HepG2 (cell line): Measurements from ENCODE around the gene CSF1R. TPM values are rescaled to one million over a fixed set of nuclear protein-coding genes. Genes with fewer than 3 reads are reported as not detected.

ENCODE experiments used
- ELK4 ChIP-seq: sonication (generic); formaldehyde crosslinking; IDR thresholded peaks from 2 replicates; pipeline ENCODE4 v1.9.0; 2021; ENCODE audit warnings: missing genetic modification reagents, borderline replicate concordance
- FLYWCH1 ChIP-seq: sonication (generic); formaldehyde crosslinking; IDR thresholded peaks from 2 replicates; pipeline ENCODE4 v1.8.1; 2023; ENCODE audit warnings: mild to moderate bottlenecking, missing genetic modification reagents
- HHEX ChIP-seq: IDR thresholded peaks from 2 replicates; pipeline ENCODE4 v1.6.1; 2016; ENCODE audit warnings: control low read depth
- MBD4 ChIP-seq: IDR thresholded peaks from 2 replicates; pipeline ENCODE4 v1.6.1; 2012; ENCODE audit warnings: low read length, inconsistent platforms, borderline replicate concordance
- NFE2L2 ChIP-seq: fragments of 150-350 bp; IDR thresholded peaks from 2 replicates; pipeline ENCODE4 v1.6.1; 2014; ENCODE audit warnings: low read length
- POLR2G ChIP-seq: fragments of 200-400 bp; formaldehyde crosslinking; IDR thresholded peaks from 2 replicates; pipeline ENCODE4 v1.6.1; 2018; ENCODE audit warnings: mild to moderate bottlenecking, low read depth, low read length, moderate library complexity
- RBFOX2 ChIP-seq: fragments of 200-400 bp; formaldehyde crosslinking; IDR thresholded peaks from 2 replicates; pipeline ENCODE4 v1.6.1; 2017; ENCODE audit warnings: low read depth, mild to moderate bottlenecking, low read length
- RBM39 ChIP-seq: fragments of 200-400 bp; formaldehyde crosslinking; IDR thresholded peaks from one replicate; pipeline ENCODE4 v1.6.1; 2018; ENCODE audit warnings: antibody characterized with exemption, mild to moderate bottlenecking, low read depth, low read length; ENCODE audit not compliant: poor library complexity, severe bottlenecking
- ZBTB21 ChIP-seq: sonication (generic); formaldehyde crosslinking; IDR thresholded peaks from 2 replicates; pipeline ENCODE4 v1.4.0; 2020; ENCODE audit warnings: missing genetic modification reagents
- ZBTB33 ChIP-seq: sonication (generic); formaldehyde crosslinking; IDR thresholded peaks from 2 replicates; pipeline ENCODE4 v1.4.0; 2020; ENCODE audit warnings: missing genetic modification reagents
- ZNF17 ChIP-seq: sonication (generic); formaldehyde crosslinking; IDR thresholded peaks from 2 replicates; pipeline ENCODE4 v1.5.0; 2020; ENCODE audit warnings: mild to moderate bottlenecking, missing genetic modification reagents
- ZNF24 ChIP-seq: fragments of 450-650 bp; IDR thresholded peaks from 2 replicates; pipeline ENCODE4 v1.6.1; 2017; ENCODE audit warnings: antibody characterized with exemption, mild to moderate bottlenecking
- ZNF382 ChIP-seq: sonication (generic); formaldehyde crosslinking; IDR thresholded peaks from 2 replicates; pipeline ENCODE4 v1.5.0; 2020; ENCODE audit warnings: missing genetic modification reagents, mild to moderate bottlenecking, borderline replicate concordance
- ZNF772 ChIP-seq: sonication (generic); formaldehyde crosslinking; IDR thresholded peaks from 2 replicates; pipeline ENCODE4 v1.5.0; 2020; ENCODE audit warnings: mild to moderate bottlenecking, missing genetic modification reagents
- ZSCAN12 ChIP-seq: sonication (generic); formaldehyde crosslinking; IDR thresholded peaks from 2 replicates; pipeline ENCODE4 v1.9.0; 2021; ENCODE audit warnings: mild to moderate bottlenecking, missing genetic modification reagents
- polyA plus RNA-seq, 8 experiments: library from polyadenylated mRNA; depleted of rRNA in 3 of 8; stranded (reverse) in 7 of 8; unstranded in 1 of 8; fragments of >200 nt; fragmentation: Illumina TruSeq in 4 of 8; extraction: Trizol in 4 of 8; gene quantifications; 2 replicates each; pipeline versions ENCODE4 v1.2.1 to v1.2.3, GENCODE V29; 2011 to 2016; ENCODE audit warnings: low read depth in 4 of 8, missing spikeins in 1 of 8, mixed read lengths in 1 of 8; ENCODE audit not compliant: insufficient read depth in 1 of 8
- total RNA-seq, 5 experiments: library from RNA; depleted of rRNA; stranded (reverse); fragments of >200 nt; fragmentation: Illumina TruSeq; extraction: Trizol; gene quantifications; 2 replicates each; pipeline ENCODE4 v1.2.3, GENCODE V29; 2016; ENCODE audit warnings: low read depth in 1 of 5
- TF ChIP-seq, protein P1 (sequence below): IDR thresholded peaks from 2 replicates; pipeline ENCODE4 v1.4.0; 2020; ENCODE audit warnings: mild to moderate bottlenecking, missing genetic modification reagents
- TF ChIP-seq, protein P2 (sequence below): IDR thresholded peaks from 2 replicates; pipeline ENCODE4 v1.6.1; 2016; ENCODE audit warnings: control low read depth

CSF1R gene
- total and polyA plus RNA-seq, 2 of the 13 experiments (the other 11 are each of a cell fraction or from before 2014, with no cell fraction given), result 0.01 TPM; not detected in 1

DNA sequence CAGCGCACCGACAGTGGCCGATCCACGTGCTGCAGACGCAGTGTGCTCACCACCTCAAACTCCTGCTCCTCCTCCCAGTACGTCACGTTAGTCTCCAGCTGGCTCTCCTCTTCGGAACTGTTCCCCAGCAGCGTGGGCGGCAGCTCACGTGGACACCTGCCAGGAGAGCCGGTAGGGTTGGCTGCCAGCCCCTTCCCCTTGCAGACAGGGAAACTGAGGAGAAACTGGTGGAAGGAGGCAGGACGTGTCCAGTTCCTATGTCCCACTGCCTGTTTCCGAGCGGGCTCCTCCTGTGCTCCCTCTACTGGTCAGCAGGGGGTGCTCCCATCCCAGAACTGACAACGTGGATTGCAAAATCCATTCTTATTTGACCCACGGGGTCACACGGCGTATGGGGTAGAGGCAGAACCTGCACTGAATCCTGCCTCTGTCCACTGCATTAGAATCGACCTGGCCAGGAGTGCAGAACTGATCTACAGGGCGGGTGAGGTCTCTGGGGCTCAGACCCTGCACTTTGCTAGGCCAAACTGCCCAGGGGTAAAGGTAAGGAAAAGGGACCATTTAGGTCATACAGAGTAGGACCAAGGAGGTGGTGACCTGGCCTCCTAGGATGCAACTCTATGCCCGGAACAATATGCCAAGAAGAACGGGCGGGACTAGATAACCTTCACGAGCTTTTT, 43.6 kb upstream of the CSF1R start (continued):
- TF ChIP-seq, protein P1, sequence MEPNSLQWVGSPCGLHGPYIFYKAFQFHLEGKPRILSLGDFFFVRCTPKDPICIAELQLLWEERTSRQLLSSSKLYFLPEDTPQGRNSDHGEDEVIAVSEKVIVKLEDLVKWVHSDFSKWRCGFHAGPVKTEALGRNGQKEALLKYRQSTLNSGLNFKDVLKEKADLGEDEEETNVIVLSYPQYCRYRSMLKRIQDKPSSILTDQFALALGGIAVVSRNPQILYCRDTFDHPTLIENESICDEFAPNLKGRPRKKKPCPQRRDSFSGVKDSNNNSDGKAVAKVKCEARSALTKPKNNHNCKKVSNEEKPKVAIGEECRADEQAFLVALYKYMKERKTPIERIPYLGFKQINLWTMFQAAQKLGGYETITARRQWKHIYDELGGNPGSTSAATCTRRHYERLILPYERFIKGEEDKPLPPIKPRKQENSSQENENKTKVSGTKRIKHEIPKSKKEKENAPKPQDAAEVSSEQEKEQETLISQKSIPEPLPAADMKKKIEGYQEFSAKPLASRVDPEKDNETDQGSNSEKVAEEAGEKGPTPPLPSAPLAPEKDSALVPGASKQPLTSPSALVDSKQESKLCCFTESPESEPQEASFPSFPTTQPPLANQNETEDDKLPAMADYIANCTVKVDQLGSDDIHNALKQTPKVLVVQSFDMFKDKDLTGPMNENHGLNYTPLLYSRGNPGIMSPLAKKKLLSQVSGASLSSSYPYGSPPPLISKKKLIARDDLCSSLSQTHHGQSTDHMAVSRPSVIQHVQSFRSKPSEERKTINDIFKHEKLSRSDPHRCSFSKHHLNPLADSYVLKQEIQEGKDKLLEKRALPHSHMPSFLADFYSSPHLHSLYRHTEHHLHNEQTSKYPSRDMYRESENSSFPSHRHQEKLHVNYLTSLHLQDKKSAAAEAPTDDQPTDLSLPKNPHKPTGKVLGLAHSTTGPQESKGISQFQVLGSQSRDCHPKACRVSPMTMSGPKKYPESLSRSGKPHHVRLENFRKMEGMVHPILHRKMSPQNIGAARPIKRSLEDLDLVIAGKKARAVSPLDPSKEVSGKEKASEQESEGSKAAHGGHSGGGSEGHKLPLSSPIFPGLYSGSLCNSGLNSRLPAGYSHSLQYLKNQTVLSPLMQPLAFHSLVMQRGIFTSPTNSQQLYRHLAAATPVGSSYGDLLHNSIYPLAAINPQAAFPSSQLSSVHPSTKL, result peak; percentile 58
- TF ChIP-seq NFE2L2 (no peak), FLYWCH1 (CRISPR knock-in tag) (no peak), ZSCAN12 (CRISPR knock-in tag) (no peak), HHEX (CRISPR knock-in tag) (no peak), ZNF772 (no peak), MBD4 (no peak), POLR2G (no peak), RBM39 (no peak), ZNF17 (CRISPR knock-in tag) (no peak), ZNF382 (CRISPR knock-in tag) (no peak), ZBTB21 (no peak; the same call in 1 of the 2 replicates), RBFOX2 (no peak), ELK4 (no peak), ZBTB33 (CRISPR knock-in tag) (no peak), ZNF24 (no peak)
- TF ChIP-seq, protein P2, sequence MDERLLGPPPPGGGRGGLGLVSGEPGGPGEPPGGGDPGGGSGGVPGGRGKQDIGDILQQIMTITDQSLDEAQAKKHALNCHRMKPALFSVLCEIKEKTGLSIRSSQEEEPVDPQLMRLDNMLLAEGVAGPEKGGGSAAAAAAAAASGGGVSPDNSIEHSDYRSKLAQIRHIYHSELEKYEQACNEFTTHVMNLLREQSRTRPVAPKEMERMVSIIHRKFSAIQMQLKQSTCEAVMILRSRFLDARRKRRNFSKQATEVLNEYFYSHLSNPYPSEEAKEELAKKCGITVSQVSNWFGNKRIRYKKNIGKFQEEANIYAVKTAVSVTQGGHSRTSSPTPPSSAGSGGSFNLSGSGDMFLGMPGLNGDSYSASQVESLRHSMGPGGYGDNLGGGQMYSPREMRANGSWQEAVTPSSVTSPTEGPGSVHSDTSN (CRISPR knock-in tag), result no peak
